ENCODE measurements around the gene TNFRSF17. TPM values are rescaled to one million over a fixed set of nuclear protein-coding genes. Genes with fewer than 3 reads are reported as not detected.

The TNFRSF17 gene
- total and polyA plus RNA-seq, 9 of the 15 experiments (the other 6 are each of a cell fraction or from before 2014, with no cell fraction given), result not detected

- Histone ChIP-seq H3K79me2 (ENCODE audit: control insufficient read depth, insufficient read depth, low read length) (no peaks in the 10 kb centered on the region), H3K27me3 (ENCODE audit: control insufficient read depth in 2 of 2, insufficient read depth in 2 of 2, low read length in 2 of 2) (peaks cover 4 to 8% of the 10 kb centered on the region in 2 experiments; a peak in 3 of 5 replicates), H3K9ac (ENCODE audit: insufficient read depth in 1 of 2, low read depth in 2 of 2, low read length in 2 of 2) (no peak overlapping the region), H3K9me3 (replicated peaks; ENCODE audit: control insufficient read depth, insufficient read depth, low read depth, low read length) (no peaks in the 10 kb centered on the region), H3K9me1 (ENCODE audit: control insufficient read depth, insufficient read depth, low read length) (no peaks in the 10 kb centered on the region), H3K27ac (ENCODE audit: extremely low read depth, low read depth, low read length) (no peak overlapping the region), H3K4me2 (ENCODE audit: insufficient read depth, low read length) (no peak overlapping the region), H4K20me1 (replicated peaks; ENCODE audit: control insufficient read depth, insufficient read depth, low read length) (no peaks in the 10 kb centered on the region), H3K4me3 (no peak overlapping the region), H3K36me3 (ENCODE audit: control insufficient read depth, insufficient read depth, low read length) (no peaks in the 10 kb centered on the region), H3K4me1 (replicated peaks in 1 of 2; ENCODE audit: control insufficient read depth in 2 of 2, insufficient read depth in 2 of 2, low read length in 2 of 2) (no peaks in the 10 kb centered on the region; a peak in 3 of 5 replicates), H2AFZ (ENCODE audit: low read depth, low read length) (peak overlapping the region; percentile 48; the same call in 1 of the 2 replicates)
- FAIRE-seq (no peak), DNase-seq (ENCODE audit: extremely low read depth in 1 of 4, low spot score in 3 of 4) (no peak), ATAC-seq (no peak)
- BruUV-seq (replicated peaks), result no TSS peak
- intact Hi-C loops (cut with micrococcal nuclease) (no loop called here), in situ Hi-C loops (cut with MboI) (no loop called here)
- ChIA-PET CTCF (ENCODE audit: low intra/inter-chr PET ratio) (interaction anchor here (0.6 to 2.1 kb wide), 5 partner anchors 27 to 151 kb away, joined by 3 to 34 read pairs (median 4); partner anchors contain the start of gene SNX29), POLR2A (no interaction called here)
- 44% methylated on average over 5 of the region's 5 CpGs for WGBS (ENCODE audit: insufficient coverage, low coverage, missing lambda C conversion rate)
- no peak for TF ChIP-seq PTRF (tag; IDR thresholded peaks at IDR 0.05)
- TF ChIP-seq ZSCAN32 (CRISPR knock-in tag; IDR thresholded peaks at IDR 0.05), result no peak
- no peak for TF ChIP-seq ZNF592 (IDR thresholded peaks at IDR 0.05)
- no peak for TF ChIP-seq ARID4B (CRISPR knock-in tag; IDR thresholded peaks at IDR 0.05)
- no peak for TF ChIP-seq CBX1 (IDR thresholded peaks at IDR 0.05; ENCODE audit: low read depth)
- no peak for TF ChIP-seq NFXL1 (CRISPR knock-in tag; IDR thresholded peaks at IDR 0.05)
- TF ChIP-seq NRF1 (conservative IDR thresholded peaks at IDR 0.05 in 1 of 2, IDR thresholded peaks at IDR 0.05 in 1 of 2), result no peak
- TF ChIP-seq SMC3 (conservative IDR thresholded peaks at IDR 0.05; ENCODE audit: insufficient read depth, low read depth, low read length), result no peak
- no peak for TF ChIP-seq PHF20 (IDR thresholded peaks at IDR 0.05; ENCODE audit: partially characterized antibody)
- no peak for TF ChIP-seq TFAM (CRISPR knock-in tag; conservative IDR thresholded peaks at IDR 0.05)
- TF ChIP-seq ETV5 (CRISPR knock-in tag; IDR thresholded peaks at IDR 0.05; ENCODE audit: low read depth), result no peak
- TF ChIP-seq ZC3H8 (IDR thresholded peaks at IDR 0.05), result no peak
- no peak for TF ChIP-seq PRPF4 (IDR thresholded peaks at IDR 0.05; ENCODE audit: insufficient read depth, low read depth, low read length, poor library complexity, severe bottlenecking)
Observed at GRCh38 chr16:11950388-11950787, 14.6 kb upstream of the TNFRSF17 start.

All from K562 (cell line).